Activated CD8-positive, alpha-beta memory T cell treated with anti-CD3 and anti-CD28 coated beads for 24 hours (primary cell): ENCODE results near the gene SLC22A6.
"Not testable (repeated sequence)": the region's sequence is repeated elsewhere in the genome, so short reads cannot be mapped to it uniquely, and the experiment has no call there.

Experiments used
- DNase-seq: peaks from one replicate; pipeline ENCODE4 v3.0.0-alpha.2; 2020

SLC22A6 gene

GRCh38 chr11:62985041-62985750, 429 bp upstream of the SLC22A6 start:
- no peak for DNase-seq

- no peak for DNase-seq
Measured at GRCh38 chr11:62983536-62984199, 1.1 kb downstream of the SLC22A6 start.

- no peak for DNase-seq
Measured at GRCh38 chr11:62981743-62982142, 3.0 kb downstream of the SLC22A6 start.

GRCh38 chr11:62980133-62980760, 4.5 kb downstream of the SLC22A6 start:
- DNase-seq = no peak

- DNase-seq = no peak
Measured at GRCh38 chr11:62976109-62976508, 8.7 kb downstream of the SLC22A6 start.

GRCh38 chr11:62974848-62975522, 9.8 kb downstream of the SLC22A6 start:
- DNase-seq = no peak

- DNase-seq = no peak
Measured at GRCh38 chr11:62965574-62965973, 19.2 kb downstream of the SLC22A6 start.

- no peak for DNase-seq
Measured at GRCh38 chr11:62962391-62962790, 22.4 kb downstream of the SLC22A6 start.

GRCh38 chr11:62961017-62961570, 23.7 kb downstream of the SLC22A6 start:
- no peak for DNase-seq

- no peak for DNase-seq
Measured at GRCh38 chr11:62959422-62959980, 25.3 kb downstream of the SLC22A6 start.

GRCh38 chr11:62958547-62959421, 26.0 kb downstream of the SLC22A6 start:
- DNase-seq = no peak

- DNase-seq = no peak
Measured at GRCh38 chr11:62957147-62957546, 27.6 kb downstream of the SLC22A6 start.

- DNase-seq = no peak
Measured at GRCh38 chr11:62954478-62954877, 30.3 kb downstream of the SLC22A6 start.

- DNase-seq = no peak
Measured at GRCh38 chr11:62953811-62954210, 31.0 kb downstream of the SLC22A6 start.

GRCh38 chr11:62948765-62949320, 35.9 kb downstream of the SLC22A6 start:
- no peak for DNase-seq

GRCh38 chr11:62945538-62945937, 39.2 kb downstream of the SLC22A6 start:
- DNase-seq = not testable (repeated sequence)

GRCh38 chr11:62937528-62937927, 47.2 kb downstream of the SLC22A6 start:
- not testable (repeated sequence) for DNase-seq

GRCh38 chr11:62934496-62934785, 50.3 kb downstream of the SLC22A6 start:
- no peak for DNase-seq

- DNase-seq = no peak
Measured at GRCh38 chr11:62933750-62934495, 50.8 kb downstream of the SLC22A6 start.

GRCh38 chr11:62933285-62933684, 51.5 kb downstream of the SLC22A6 start:
- no peak for DNase-seq
